K562 (cell line): ENCODE data around the gene TXNDC8. TPM values are rescaled to one million over a fixed set of nuclear protein-coding genes. Genes with fewer than 3 reads are reported as not detected.

Experiments
- CREB3L1 ChIP-seq: fragments of 450-650 bp; IDR thresholded peaks from 2 replicates; pipeline ENCODE4 v1.6.1; 2014; ENCODE audit warnings: low read depth, mild to moderate bottlenecking, moderate library complexity, borderline replicate concordance
- DLX4 ChIP-seq: fragments of 250-450 bp; sonication (Bioruptor Pico); IDR thresholded peaks from 2 replicates; pipeline ENCODE4 v1.6.1; 2021; ENCODE audit warnings: mild to moderate bottlenecking
- GTF2F1 ChIP-seq: IDR thresholded peaks from 2 replicates; pipeline ENCODE4 v1.6.1; 2011; ENCODE audit warnings: low read depth, low read length, improper control_type of control experiment
- HDAC1 ChIP-seq, 2 experiments: fragments of 450-650 bp; IDR thresholded peaks; 2 replicates each; pipeline ENCODE4 v1.6.1; 2016 to 2017; ENCODE audit warnings: inconsistent platforms in 1 of 2, mild to moderate bottlenecking in 1 of 2, moderate library complexity in 1 of 2
- HIVEP1 ChIP-seq: fragments of 250-450 bp; sonication (Bioruptor Pico); IDR thresholded peaks from 2 replicates; pipeline ENCODE4 v1.4.0; 2020; ENCODE audit warnings: mild to moderate bottlenecking
- LEF1 ChIP-seq: fragments of 450-650 bp; IDR thresholded peaks from 2 replicates; pipeline ENCODE4 v1.6.1; 2016; ENCODE audit warnings: mild to moderate bottlenecking
- MEIS2 ChIP-seq: fragments of 450-650 bp; IDR thresholded peaks from 2 replicates; pipeline ENCODE4 v1.6.1; 2014; ENCODE audit warnings: mild to moderate bottlenecking; ENCODE audit not compliant: partially characterized antibody
- NBN ChIP-seq: fragments of 450-650 bp; IDR thresholded peaks from 2 replicates; pipeline ENCODE4 v1.6.1; 2016; ENCODE audit warnings: low read depth, mild to moderate bottlenecking
- NONO ChIP-seq, 2 experiments: fragments of 200-400 bp in 1 of 2; fragments of 450-650 bp in 1 of 2; formaldehyde crosslinking in 1 of 2; IDR thresholded peaks; 2 replicates each; pipeline ENCODE4 v1.6.1; 2017; ENCODE audit warnings: low read depth in 2 of 2, mild to moderate bottlenecking in 2 of 2, moderate library complexity in 2 of 2, low read length in 1 of 2
- NR2F6 ChIP-seq: fragments of 450-650 bp; formaldehyde crosslinking; IDR thresholded peaks from 2 replicates; pipeline ENCODE4 v1.4.0; 2020; ENCODE audit warnings: mild to moderate bottlenecking
- POLR2AphosphoS5 ChIP-seq: IDR thresholded peaks from 2 replicates; pipeline ENCODE4 v1.6.1; 2011; ENCODE audit warnings: mild to moderate bottlenecking, low read depth, low read length, moderate library complexity; ENCODE audit not compliant: control insufficient read depth, insufficient read depth
- POLR2H ChIP-seq: IDR thresholded peaks from 2 replicates; pipeline ENCODE4 v1.6.1; 2016; ENCODE audit warnings: missing genetic modification characterization, low read depth, mild to moderate bottlenecking, control low read depth, missing compliant biosample characterization, moderate library complexity
- SMARCE1 ChIP-seq: fragments of 450-650 bp; IDR thresholded peaks from 2 replicates; pipeline ENCODE4 v1.7.1; 2016; ENCODE audit warnings: mild to moderate bottlenecking
- TCF3 ChIP-seq: sonication (generic); formaldehyde crosslinking; IDR thresholded peaks from 2 replicates; pipeline ENCODE4 v1.4.0; 2020; ENCODE audit warnings: mild to moderate bottlenecking, missing genetic modification reagents
- ZFP91 ChIP-seq: sonication (generic); formaldehyde crosslinking; IDR thresholded peaks from 2 replicates; pipeline ENCODE4 v1.8.0; 2022; ENCODE audit warnings: mild to moderate bottlenecking, missing genetic modification reagents
- ZNF134 ChIP-seq: fragments of 250-450 bp; sonication (Bioruptor Pico); conservative IDR thresholded peaks from 2 replicates; pipeline ENCODE4 v1.4.0; 2020
- ZNF512 ChIP-seq: IDR thresholded peaks from 2 replicates; pipeline ENCODE4 v1.6.1; 2016; ENCODE audit warnings: missing genetic modification characterization, missing compliant biosample characterization
- ZNF785 ChIP-seq: fragments of 250-450 bp; sonication (Bioruptor Pico); IDR thresholded peaks from 2 replicates; pipeline ENCODE4 v1.4.0; 2020; ENCODE audit warnings: mild to moderate bottlenecking
- polyA plus RNA-seq, 8 experiments: library from polyadenylated mRNA; depleted of rRNA in 4 of 8; stranded (reverse) in 5 of 8; unstranded in 3 of 8; fragments of >200 nt; fragmentation: Nextera tagmentation in 2 of 8; fragmentation: Illumina TruSeq in 1 of 8; extraction: Ambion mirVana in 2 of 8; extraction: Trizol in 1 of 8; gene quantifications; 2 replicates each; pipeline versions ENCODE4 v1.2.1 to v1.2.3, GENCODE V29; 2011 to 2014; ENCODE audit warnings: inconsistent platforms in 1 of 8, missing spikeins in 1 of 8
- total RNA-seq, 7 experiments: library from RNA; depleted of rRNA in 6 of 7; stranded (reverse); fragments of >200 nt in 6 of 7; fragmentation: Illumina TruSeq in 2 of 7; extraction: Trizol in 2 of 7; gene quantifications; 2 replicates each; pipeline versions ENCODE4 v1.2.1 to v1.2.3, GENCODE V29; 2011 to 2021; ENCODE audit warnings: low replicate concordance in 1 of 7
- TF ChIP-seq, protein P1 (sequence below): IDR thresholded peaks from 2 replicates; pipeline ENCODE4 v1.6.1; 2014; ENCODE audit warnings: antibody characterized with exemption
- TF ChIP-seq, protein P2 (sequence below): IDR thresholded peaks from 2 replicates; pipeline ENCODE4 v1.6.1; 2012; ENCODE audit warnings: low read depth, low read length, improper control_type of control experiment, borderline replicate concordance

TXNDC8 gene
- total and polyA plus RNA-seq, 9 of the 15 experiments (the other 6 are each of a cell fraction or from before 2014, with no cell fraction given) = not detected

DNA sequence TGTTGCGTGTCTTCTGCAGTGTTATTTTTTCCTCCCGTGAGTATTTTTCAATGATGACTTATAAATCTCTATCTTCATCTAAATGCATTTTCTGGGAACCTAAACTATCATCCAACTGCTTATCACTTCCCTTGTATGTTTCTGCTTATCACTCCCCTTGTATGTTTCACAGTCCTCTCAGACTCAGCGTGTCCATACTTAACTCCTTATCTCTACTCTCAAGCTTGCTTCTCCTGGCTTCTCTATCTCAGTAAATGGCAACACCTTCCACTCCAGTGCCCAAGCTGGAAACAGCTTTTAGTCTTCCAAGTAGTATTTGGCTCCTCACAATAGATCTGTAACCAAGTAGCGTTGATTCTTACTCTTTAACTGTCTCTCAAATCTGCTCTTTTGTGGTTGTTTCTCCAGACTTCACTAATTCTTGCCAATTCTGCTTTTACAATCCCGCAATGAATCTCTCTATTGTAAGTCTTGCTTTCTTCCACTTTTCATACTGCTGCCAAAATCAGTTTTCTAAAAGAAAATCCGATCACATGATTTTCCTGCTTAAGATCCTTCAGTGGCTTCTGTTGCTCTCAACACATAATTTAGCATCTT is 33.8 kb upstream of the TXNDC8 start (continued):
- TF ChIP-seq ZNF785 (CRISPR knock-in tag) (no peak), NONO (IDR thresholded peaks at IDR 0.05; ENCODE audit: low read depth in 2 of 2, low read length in 1 of 2) (peak in 1 of 2 experiments; percentile 88; a peak in 2 of 4 replicates), CREB3L1 (0 out of 2 replicates have a peak, but pooled peaks have one; percentile 33), ZNF512 (tag) (no peak), GTF2F1 (no peak), HIVEP1 (CRISPR knock-in tag) (0 out of 2 replicates have a peak, but pooled peaks have one; percentile 70), ZFP91 (CRISPR knock-in tag) (no peak), HDAC1 (IDR thresholded peaks at IDR 0.05) (peak; percentile 44 to 98; a peak in 2 of 4 replicates), MEIS2 (peak; percentile 88), LEF1 (peak; percentile 99), POLR2H (tag) (no peak), TCF3 (CRISPR knock-in tag) (peak; percentile 98), ZNF134 (CRISPR knock-in tag) (peak; percentile 49; the same call in 1 of the 2 replicates), POLR2AphosphoS5 (peak; percentile 98), DLX4 (CRISPR knock-in tag) (no peak), NR2F6 (CRISPR knock-in tag) (no peak), SMARCE1 (peak; percentile 100), NBN (peak; percentile 98)
- TF ChIP-seq, protein P1, sequence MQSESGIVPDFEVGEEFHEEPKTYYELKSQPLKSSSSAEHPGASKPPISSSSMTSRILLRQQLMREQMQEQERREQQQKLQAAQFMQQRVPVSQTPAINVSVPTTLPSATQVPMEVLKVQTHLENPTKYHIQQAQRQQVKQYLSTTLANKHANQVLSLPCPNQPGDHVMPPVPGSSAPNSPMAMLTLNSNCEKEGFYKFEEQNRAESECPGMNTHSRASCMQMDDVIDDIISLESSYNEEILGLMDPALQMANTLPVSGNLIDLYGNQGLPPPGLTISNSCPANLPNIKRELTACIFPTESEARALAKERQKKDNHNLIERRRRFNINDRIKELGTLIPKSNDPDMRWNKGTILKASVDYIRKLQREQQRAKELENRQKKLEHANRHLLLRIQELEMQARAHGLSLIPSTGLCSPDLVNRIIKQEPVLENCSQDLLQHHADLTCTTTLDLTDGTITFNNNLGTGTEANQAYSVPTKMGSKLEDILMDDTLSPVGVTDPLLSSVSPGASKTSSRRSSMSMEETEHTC = peak; percentile 42; the same call in 1 of the 2 replicates
- TF ChIP-seq, protein P2, sequence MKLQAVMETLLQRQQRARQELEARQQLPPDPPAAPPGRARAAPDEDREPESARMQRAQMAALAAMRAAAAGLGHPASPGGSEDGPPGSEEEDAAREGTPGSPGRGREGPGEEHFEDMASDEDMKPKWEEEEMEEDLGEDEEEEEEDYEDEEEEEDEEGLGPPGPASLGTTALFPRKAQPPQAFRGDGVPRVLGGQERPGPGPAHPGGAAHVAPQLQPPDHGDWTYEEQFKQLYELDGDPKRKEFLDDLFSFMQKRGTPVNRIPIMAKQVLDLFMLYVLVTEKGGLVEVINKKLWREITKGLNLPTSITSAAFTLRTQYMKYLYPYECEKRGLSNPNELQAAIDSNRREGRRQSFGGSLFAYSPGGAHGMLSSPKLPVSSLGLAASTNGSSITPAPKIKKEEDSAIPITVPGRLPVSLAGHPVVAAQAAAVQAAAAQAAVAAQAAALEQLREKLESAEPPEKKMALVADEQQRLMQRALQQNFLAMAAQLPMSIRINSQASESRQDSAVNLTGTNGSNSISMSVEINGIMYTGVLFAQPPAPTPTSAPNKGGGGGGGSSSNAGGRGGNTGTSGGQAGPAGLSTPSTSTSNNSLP = peak; percentile 79
